ENCODE data around the gene ELF4. TPM values are rescaled to one million over a fixed set of nuclear protein-coding genes. Genes with fewer than 3 reads are reported as not detected.

ELF4 gene
- total and polyA plus RNA-seq, 2 donors: 11.3 to 13.7 TPM

DNA sequence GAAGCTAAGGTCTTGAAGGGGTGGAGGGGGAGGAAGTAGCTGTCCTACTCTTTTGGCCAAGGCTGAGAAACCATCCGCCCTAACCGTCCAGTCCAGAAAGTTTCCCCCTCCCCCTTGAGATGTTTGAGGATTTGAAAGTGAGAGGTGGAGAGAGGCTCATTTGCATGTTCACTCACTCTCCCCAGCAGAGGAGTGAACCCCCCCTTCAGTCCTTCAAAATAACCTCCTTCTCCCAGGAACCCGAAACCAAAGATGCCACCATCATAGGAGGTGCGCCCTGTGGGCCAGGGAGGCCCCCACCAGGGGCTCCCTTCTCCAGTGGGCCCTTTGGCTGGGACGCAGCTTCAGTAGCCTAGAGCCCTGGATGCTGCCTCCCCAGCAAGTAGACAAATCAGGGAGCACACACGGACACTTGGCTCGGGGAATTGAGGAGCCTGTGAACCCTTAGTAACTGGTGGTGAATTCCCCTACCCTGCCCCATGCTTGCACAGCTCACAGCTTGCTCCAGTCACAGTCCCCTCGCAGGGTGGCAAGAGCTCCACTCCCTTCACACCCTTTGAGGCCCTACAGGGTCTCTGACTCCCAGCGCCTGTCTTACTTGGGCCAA lies 25.6 kb downstream of the ELF4 start:
- WGBS: 75% methylated on average over 9 of the region's 9 CpGs
- no peak overlapping the region for H3K4me3 ChIP-seq (ENCODE audit: low read depth, low read length)
- H3K27ac ChIP-seq (ENCODE audit: low read depth): peak overlapping the region; percentile 57
- no peaks in the 10 kb centered on the region for H3K4me1 ChIP-seq (ENCODE audit: insufficient read depth)
- DNase-seq (ENCODE audit: extremely low spot score): no peak
- H3K36me3 ChIP-seq (ENCODE audit: insufficient read depth): peaks cover 2% of the 10 kb centered on the region

DNA sequence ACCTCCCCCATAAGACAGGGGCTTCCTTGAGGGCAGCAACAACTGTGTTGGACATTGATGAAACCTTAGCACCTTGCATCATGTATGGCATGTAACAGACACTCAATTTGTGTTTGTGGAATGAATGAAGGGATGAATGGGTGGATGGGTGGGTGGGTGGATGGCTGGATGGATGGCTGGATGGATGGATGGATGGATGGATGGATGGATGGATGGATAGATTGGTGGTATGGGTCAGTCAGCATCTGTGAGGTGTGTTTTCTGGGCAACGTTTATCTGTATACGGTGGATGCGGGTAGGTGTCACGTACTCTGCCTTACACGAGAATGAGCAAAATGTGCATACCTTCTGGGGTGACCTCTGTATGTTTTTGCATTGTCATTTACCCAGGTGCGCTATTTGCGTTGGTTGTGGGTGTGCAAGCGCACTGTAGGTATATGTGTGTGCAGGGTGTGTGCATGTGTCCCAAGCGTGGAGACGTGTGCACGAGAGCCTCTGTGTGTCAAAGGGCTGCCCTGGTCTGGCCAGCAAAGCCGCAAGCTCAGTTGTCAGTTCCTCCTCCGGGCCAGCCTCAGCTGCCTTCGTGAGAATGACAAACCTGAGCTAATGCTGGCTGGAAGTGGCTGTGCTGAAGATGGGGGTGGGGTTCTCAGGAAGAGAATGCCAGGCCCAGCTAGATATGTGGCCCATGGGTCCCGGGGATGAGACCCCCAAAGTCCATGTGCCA lies 26.5 kb downstream of the ELF4 start:
- Histone ChIP-seq H3K4me1 (ENCODE audit: insufficient read depth) (no peaks in the 10 kb centered on the region), H3K4me3 (ENCODE audit: low read depth, low read length) (no peak overlapping the region), H3K36me3 (ENCODE audit: insufficient read depth) (peaks cover 2% of the 10 kb centered on the region), H3K27ac (ENCODE audit: low read depth) (no peak overlapping the region)
- DNase-seq (ENCODE audit: extremely low spot score): no peak
- WGBS: 81% methylated on average over 15 of the region's 15 CpGs

DNA sequence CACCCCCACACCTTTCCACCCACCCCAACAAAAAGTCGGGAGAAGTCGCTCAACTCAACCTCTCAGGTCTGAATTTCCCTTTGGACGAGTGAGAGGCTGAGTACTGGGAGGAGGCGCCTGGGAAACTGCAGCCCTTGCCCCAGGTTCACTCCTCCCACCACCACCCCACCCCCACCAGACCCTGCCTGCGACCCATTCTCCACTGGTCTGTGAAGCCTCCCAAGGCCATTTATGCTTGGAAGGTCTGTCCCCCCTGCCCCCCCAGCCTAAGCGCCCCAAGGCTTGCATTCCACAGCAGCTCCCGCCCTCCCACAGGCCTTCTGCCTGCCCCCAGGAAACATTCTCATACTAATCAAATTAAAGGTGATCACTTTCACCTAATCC lies 27.2 kb downstream of the ELF4 start:
- DNase-seq (ENCODE audit: extremely low spot score): no peak
- Histone ChIP-seq H3K36me3 (ENCODE audit: insufficient read depth) (peaks cover 2% of the 10 kb centered on the region), H3K4me1 (ENCODE audit: insufficient read depth) (no peaks in the 10 kb centered on the region), H3K27ac (ENCODE audit: low read depth) (no peak overlapping the region), H3K4me3 (ENCODE audit: low read depth, low read length) (no peak overlapping the region)
- 59% methylated on average over 7 of the region's 7 CpGs for WGBS

DNA sequence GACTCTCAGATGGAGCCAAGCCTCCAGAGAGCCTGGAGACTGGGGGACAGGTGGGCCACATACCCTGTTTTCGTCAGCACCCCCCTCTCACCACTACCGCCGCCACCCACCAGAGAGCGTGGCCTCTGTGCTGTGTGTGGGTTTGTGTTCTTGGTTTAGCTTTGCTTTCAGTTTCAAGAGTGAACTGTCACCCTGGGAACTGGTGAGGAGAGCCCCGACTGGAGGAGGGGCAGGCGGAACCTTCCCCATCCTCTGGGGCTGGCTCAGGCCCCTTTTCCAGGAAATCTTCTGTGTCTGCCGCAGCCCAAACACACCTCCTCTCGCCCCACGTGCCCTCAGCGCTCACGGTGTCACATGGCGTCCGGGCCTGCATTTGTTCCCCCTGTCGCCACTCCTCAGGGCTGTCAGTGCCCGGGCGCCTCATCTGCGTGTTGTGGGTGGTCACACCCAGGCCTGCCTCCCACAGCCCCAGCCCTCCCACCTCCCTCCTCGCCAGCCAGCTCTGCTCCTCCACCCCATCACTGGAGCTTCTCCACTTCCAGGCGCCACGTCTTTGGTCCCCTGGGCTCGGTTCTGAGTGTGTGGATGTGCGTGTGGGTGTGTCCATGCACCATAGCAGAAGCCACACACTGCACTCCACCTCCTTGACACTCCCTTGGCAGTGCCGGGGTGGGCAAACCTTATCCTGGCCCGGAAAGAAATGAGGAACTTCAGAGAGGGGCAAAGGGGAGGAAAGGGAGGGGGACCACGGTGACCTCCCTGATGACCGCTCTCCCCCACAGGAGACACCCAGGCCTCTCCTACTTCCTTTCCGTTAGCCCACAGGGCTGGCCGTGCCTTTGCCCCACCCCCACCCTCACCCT lies 27.8 kb downstream of the ELF4 start:
- 37% methylated on average over 28 of the region's 28 CpGs for WGBS
- H3K27ac ChIP-seq (ENCODE audit: low read depth): peak overlapping the region; percentile 70
- peaks cover 2% of the 10 kb centered on the region for H3K36me3 ChIP-seq (ENCODE audit: insufficient read depth)
- H3K4me1 ChIP-seq (ENCODE audit: insufficient read depth): no peaks in the 10 kb centered on the region
- DNase-seq (ENCODE audit: extremely low spot score): no peak
- H3K4me3 ChIP-seq (ENCODE audit: low read depth, low read length): no peak overlapping the region

DNA sequence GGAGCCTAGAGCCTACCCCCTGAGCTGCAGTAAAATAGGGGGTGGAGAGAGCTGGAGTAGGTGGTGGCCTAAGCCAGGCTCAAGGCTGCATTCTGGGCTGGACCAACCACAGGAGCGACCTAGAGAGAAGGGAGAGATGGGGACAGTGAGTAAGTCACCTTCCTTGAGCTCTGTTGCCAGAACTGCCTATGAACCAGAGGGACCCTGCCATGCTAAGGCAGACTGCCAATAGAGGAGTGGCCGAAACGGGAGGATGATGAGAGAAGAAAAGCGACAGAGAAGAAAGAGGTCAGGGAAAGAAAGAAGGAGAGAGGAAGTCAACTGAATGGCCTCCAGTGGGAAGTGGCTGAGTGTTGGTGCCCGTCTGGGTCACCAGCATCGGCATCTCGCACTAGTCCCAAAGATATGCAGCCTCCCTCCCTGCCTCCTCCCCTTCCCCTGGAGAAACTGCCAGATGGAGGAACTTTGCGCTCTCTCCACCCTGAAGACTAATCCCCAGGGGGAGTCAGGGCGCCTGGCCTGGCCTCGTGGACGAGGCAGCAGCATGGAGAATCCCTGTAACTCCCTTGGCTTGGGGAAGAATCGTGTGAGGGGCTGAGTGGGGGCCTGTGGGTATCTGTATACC lies 28.8 kb downstream of the ELF4 start:
- Histone ChIP-seq H3K27ac (ENCODE audit: low read depth) (peak overlapping the region; percentile 70), H3K36me3 (ENCODE audit: insufficient read depth) (peaks cover 2% of the 10 kb centered on the region), H3K4me3 (ENCODE audit: low read depth, low read length) (no peak overlapping the region), H3K4me1 (ENCODE audit: insufficient read depth) (no peaks in the 10 kb centered on the region)
- WGBS: 35% methylated on average over 12 of the region's 12 CpGs
- DNase-seq (ENCODE audit: extremely low spot score): no peak

DNA sequence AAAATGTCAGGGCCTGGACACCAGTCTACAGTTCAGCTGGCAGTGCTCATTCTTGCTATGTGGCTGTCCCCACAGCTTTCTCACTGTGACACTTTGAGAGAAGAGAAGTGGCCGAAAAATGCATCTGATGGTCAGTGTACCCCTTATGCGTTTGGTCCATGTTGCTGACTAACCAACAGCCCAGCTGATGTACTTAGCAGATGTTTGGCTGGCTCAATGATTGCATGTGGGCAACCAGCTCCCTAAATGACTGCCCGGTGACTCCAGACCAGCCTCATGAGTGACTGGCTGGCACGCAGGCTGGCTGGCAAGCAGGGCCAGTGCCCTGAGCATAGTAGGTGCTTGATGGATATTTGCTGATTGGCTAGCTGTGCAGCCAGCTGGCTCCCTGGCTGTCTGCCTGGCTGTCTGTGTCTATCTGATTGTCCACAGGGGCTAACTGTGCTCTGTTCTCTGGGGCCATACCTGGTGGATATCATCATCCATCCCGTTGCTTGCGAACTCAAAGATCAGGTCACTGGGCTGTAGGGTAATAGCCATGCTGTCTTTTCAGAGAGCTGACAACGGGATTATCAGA lies 29.4 kb downstream of the ELF4 start:
- WGBS: 80% methylated on average over 7 of the region's 7 CpGs

DNA sequence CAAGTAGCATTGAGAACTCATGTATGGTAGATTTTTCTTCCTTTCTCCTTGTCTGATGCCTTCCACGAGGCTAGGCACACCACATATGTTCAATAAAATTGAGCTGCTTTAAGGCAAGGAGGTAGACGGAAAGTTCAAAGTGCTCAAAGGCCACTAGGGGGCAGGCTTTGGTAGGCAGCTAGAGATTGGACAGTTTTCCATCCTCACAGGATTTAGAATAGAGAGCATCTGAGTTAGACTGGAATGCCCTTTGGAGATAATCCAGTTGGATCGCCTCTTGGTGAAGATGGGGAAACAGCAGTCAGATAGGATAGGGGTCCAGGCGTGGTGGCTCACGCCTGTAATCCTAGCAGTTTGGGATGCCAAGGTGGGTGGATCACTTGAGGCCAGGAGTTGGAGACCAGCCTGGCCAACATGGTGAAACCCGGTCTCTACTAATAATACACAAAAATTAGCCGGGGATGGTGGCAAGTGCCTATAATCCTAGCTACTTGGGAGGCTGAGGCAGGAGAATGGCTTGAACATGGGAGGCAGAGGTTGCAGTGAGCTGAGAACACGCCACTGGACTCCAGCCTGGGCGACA lies 30.4 kb downstream of the ELF4 start:
- no peak overlapping the region for H3K27ac ChIP-seq (ENCODE audit: low read depth)
- no peaks in the 10 kb centered on the region for H3K36me3 ChIP-seq (ENCODE audit: insufficient read depth)
- no peak for DNase-seq (ENCODE audit: extremely low spot score)
- 37% methylated on average over 9 of the region's 9 CpGs for WGBS
- no peaks in the 10 kb centered on the region for H3K4me1 ChIP-seq (ENCODE audit: insufficient read depth)
- H3K4me3 ChIP-seq (ENCODE audit: low read depth, low read length): no peak overlapping the region

More for the DNA sequence above, 29.4 kb downstream of the ELF4 start:
- Histone ChIP-seq H3K4me1 (ENCODE audit: insufficient read depth) (no peaks in the 10 kb centered on the region), H3K36me3 (ENCODE audit: insufficient read depth) (peaks cover 2% of the 10 kb centered on the region), H3K4me3 (ENCODE audit: low read depth, low read length) (no peak overlapping the region), H3K27ac (ENCODE audit: low read depth) (no peak overlapping the region)
- DNase-seq (ENCODE audit: extremely low spot score): no peak

DNA sequence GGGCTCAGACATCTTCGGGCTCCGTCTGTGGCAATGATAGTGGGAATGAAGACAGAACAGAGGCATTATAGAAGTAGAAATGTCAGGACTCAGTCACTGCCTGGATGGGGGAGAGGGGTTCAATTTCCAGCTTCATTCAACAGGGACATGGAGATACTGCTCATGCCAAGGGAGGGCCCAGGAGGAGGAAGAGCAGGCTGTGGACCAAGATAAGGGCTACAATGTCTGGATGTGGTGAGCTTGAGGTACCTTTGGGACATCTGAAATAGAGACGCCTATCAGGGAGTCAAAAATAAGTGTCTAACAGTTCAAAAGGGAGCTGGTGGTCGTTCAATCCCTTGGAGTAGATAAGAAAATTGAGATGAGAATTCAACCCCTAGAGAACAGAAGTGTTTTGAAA lies 34.5 kb downstream of the ELF4 start:
- no peaks in the 10 kb centered on the region for H3K4me1 ChIP-seq (ENCODE audit: insufficient read depth)
- no peak for DNase-seq (ENCODE audit: extremely low spot score)
- no peak overlapping the region for H3K27ac ChIP-seq (ENCODE audit: low read depth)
- H3K4me3 ChIP-seq (ENCODE audit: low read depth, low read length): no peak overlapping the region
- peaks cover 1% of the 10 kb centered on the region for H3K36me3 ChIP-seq (ENCODE audit: insufficient read depth)
- WGBS: 86% methylated on average over 4 of the region's 4 CpGs

DNA sequence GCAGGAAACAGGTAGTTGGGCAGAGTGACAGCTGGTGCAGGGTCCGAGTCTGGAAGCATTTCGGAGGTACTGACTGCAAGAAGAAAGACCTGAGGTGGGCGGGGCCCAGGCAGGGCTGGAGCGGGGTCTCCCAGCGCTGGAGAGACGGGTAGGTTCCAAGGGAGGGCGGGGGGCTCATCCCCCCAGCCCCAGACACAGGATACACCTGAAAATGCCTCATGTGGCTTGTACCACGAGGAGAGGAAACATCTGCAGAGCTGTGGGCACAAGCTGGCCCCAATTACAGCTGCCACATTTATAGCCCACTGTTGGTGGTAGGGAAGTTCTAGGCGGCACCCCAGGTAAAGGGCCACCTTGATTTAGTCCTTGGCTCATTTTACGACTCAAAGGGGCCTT lies 38.0 kb downstream of the ELF4 start:
- peaks cover 8% of the 10 kb centered on the region for H3K36me3 ChIP-seq (ENCODE audit: insufficient read depth)

DNA sequence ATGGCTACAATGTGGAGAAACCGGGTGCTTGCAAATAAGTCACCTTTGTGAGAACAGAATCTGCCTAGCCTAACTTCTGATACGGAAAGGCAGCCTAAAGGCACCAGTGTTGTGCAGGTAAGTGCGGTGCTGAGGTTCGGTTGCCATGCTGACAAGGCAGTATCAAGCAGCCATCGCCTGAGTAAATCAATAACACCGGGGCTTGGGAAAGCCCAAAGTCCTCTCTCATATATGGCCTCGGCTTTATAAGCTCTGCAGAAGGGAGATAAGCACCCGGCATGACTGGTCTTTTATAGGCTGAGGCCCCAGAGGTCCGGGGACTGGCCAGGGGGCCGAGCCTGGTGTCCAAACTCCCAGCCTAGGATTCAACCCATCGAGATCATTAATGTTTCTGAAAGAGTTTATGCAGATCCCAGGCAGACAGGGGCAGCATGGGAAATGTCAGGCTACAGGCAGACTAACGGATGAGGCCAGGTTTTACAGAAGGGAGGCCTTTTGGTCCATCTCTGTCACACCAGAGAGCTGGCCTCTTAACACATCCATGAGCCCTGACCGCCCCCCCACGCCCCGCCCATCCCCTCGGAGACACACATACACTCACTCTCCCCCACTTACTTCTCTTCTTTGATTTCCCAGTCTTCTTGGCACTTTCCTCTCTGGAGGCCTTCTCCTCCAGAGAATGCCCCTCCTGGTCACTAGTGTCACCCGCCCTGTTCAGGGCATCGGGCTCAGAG lies 38.5 kb downstream of the ELF4 start:
- no peak overlapping the region for H3K27ac ChIP-seq (ENCODE audit: low read depth)
- DNase-seq (ENCODE audit: extremely low spot score): no peak
- WGBS: 61% methylated on average over 18 of the region's 18 CpGs
- H3K4me1 ChIP-seq (ENCODE audit: insufficient read depth): no peaks in the 10 kb centered on the region
- peaks cover 8% of the 10 kb centered on the region for H3K36me3 ChIP-seq (ENCODE audit: insufficient read depth)
- no peak overlapping the region for H3K4me3 ChIP-seq (ENCODE audit: low read depth, low read length)

More for the DNA sequence above, 38.0 kb downstream of the ELF4 start:
- H3K27ac ChIP-seq (ENCODE audit: low read depth): no peak overlapping the region
- DNase-seq (ENCODE audit: extremely low spot score): no peak
- no peaks in the 10 kb centered on the region for H3K4me1 ChIP-seq (ENCODE audit: insufficient read depth)
- 82% methylated on average over 10 of the region's 10 CpGs for WGBS
- H3K4me3 ChIP-seq (ENCODE audit: low read depth, low read length): no peak overlapping the region

DNA sequence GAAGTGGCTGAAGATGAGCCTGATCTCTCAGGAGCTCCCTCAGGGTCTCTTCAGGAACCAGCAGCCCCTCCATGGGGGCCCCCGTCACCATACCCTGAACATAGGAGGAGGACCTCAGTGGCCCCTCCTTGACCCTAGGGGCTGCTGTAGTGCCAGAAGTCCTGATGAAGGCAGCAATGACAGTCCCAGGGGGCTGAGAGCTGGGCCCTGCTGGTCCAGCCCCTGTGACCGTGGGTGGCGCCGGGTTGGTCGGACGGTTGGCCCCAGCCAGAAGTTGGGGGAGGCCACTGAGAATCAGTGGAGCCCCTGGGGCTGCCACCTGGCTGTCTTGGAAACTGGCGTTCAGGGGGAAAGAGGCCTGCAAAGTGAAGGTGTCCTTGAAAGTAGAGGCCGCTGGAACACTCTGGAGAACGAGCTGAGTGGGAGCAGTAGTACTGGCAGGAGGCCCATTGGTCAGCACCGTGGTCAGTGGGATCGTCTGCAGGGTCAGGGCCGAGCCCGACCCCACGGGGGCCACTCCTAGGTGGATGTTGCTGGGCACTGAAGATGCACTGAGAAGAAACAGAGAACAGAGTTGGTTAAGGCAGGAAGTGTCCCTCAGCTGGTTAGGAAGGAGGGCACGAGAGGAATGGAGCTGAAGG lies 43.2 kb downstream of the ELF4 start:
- Histone ChIP-seq H3K4me3 (ENCODE audit: low read depth, low read length) (no peak overlapping the region), H3K36me3 (ENCODE audit: insufficient read depth) (peaks cover 8% of the 10 kb centered on the region), H3K4me1 (ENCODE audit: insufficient read depth) (no peaks in the 10 kb centered on the region), H3K27ac (ENCODE audit: low read depth) (no peak overlapping the region)
- DNase-seq (ENCODE audit: extremely low spot score): no peak
- WGBS: 84% methylated on average over 15 of the region's 15 CpGs

All from urinary bladder (tissue), 4 donors.